ENCODE results near the gene SLC7A7.
"Not testable (repeated sequence)": the region's sequence is repeated elsewhere in the genome, so short reads cannot be mapped to it uniquely, and the experiment has no call there.

SLC7A7 gene

GRCh38 chr14:22737052-22737451, 78.2 kb downstream of the SLC7A7 start:
- H3K79me2 ChIP-seq (ENCODE audit: insufficient read depth, low read length): no peaks in the 10 kb centered on the region
- H3K9me2 ChIP-seq (replicated peaks; ENCODE audit: low read depth, low read length): no peaks in the 10 kb centered on the region
- no peaks in the 10 kb centered on the region for H3K27me3 ChIP-seq (ENCODE audit: insufficient read depth, low read length, poor library complexity, severe bottlenecking)
- no peak overlapping the region for H3K9ac ChIP-seq (ENCODE audit: low read depth, low read length, poor library complexity, severe bottlenecking)
- no peaks in the 10 kb centered on the region for H3K36me3 ChIP-seq (ENCODE audit: insufficient read depth, low read length)
- no peak overlapping the region for H3K4me2 ChIP-seq (ENCODE audit: low read depth, low read length, poor library complexity, severe bottlenecking)
- H3K4me3 ChIP-seq (ENCODE audit: low read length, poor library complexity, severe bottlenecking): no peak overlapping the region
- H3K4me1 ChIP-seq (ENCODE audit: insufficient read depth, low read length, poor library complexity, severe bottlenecking): no peaks in the 10 kb centered on the region
- H3K9me3 ChIP-seq (ENCODE audit: insufficient read depth, low read depth, low read length): no peaks in the 10 kb centered on the region
- TF ChIP-seq EZH2phosphoT487 (IDR thresholded peaks at IDR 0.05; ENCODE audit: borderline replicate concordance) (no peak), CTCF (conservative IDR thresholded peaks at IDR 0.05; ENCODE audit: low read length) (no peak)
- no peaks in the 10 kb centered on the region for H4K20me1 ChIP-seq (ENCODE audit: insufficient read depth, low read length, poor library complexity, severe bottlenecking)
- no peak overlapping the region for H2AFZ ChIP-seq (ENCODE audit: low read length)
- H3F3A ChIP-seq (ENCODE audit: low read depth): no peaks in the 10 kb centered on the region

- not testable (repeated sequence) for H3K9me2 ChIP-seq (replicated peaks; ENCODE audit: low read depth, low read length)
These were observed 78.9 kb downstream of the SLC7A7 start for GRCh38 chr14:22736384-22736783.

GRCh38 chr14:22735096-22735495, 80.1 kb downstream of the SLC7A7 start:
- TF ChIP-seq EZH2phosphoT487 (IDR thresholded peaks at IDR 0.05; ENCODE audit: borderline replicate concordance) (no peak), CTCF (conservative IDR thresholded peaks at IDR 0.05; ENCODE audit: low read length) (no peak)
- Histone ChIP-seq H3K9ac (ENCODE audit: low read depth, low read length, poor library complexity, severe bottlenecking) (no peak overlapping the region), H3F3A (ENCODE audit: low read depth) (no peaks in the 10 kb centered on the region), H3K9me2 (replicated peaks; ENCODE audit: low read depth, low read length) (no peaks in the 10 kb centered on the region), H3K4me1 (ENCODE audit: insufficient read depth, low read length, poor library complexity, severe bottlenecking) (no peaks in the 10 kb centered on the region), H3K36me3 (ENCODE audit: insufficient read depth, low read length) (no peaks in the 10 kb centered on the region), H3K79me2 (ENCODE audit: insufficient read depth, low read length) (no peaks in the 10 kb centered on the region), H4K20me1 (ENCODE audit: insufficient read depth, low read length, poor library complexity, severe bottlenecking) (no peaks in the 10 kb centered on the region), H3K4me3 (ENCODE audit: low read length, poor library complexity, severe bottlenecking) (no peak overlapping the region), H3K4me2 (ENCODE audit: low read depth, low read length, poor library complexity, severe bottlenecking) (no peak overlapping the region), H2AFZ (ENCODE audit: low read length) (no peak overlapping the region), H3K9me3 (ENCODE audit: insufficient read depth, low read depth, low read length) (no peaks in the 10 kb centered on the region), H3K27me3 (ENCODE audit: insufficient read depth, low read length, poor library complexity, severe bottlenecking) (no peaks in the 10 kb centered on the region)

More at GRCh38 chr14:22736384-22736783, 78.9 kb downstream of the SLC7A7 start:
- H3K79me2 ChIP-seq (ENCODE audit: insufficient read depth, low read length); H3K4me3 ChIP-seq (ENCODE audit: low read length, poor library complexity, severe bottlenecking); H3K36me3 ChIP-seq (ENCODE audit: insufficient read depth, low read length); H3K9me3 ChIP-seq (ENCODE audit: insufficient read depth, low read depth, low read length); H3K27me3 ChIP-seq (ENCODE audit: insufficient read depth, low read length, poor library complexity, severe bottlenecking); H3F3A ChIP-seq (ENCODE audit: low read depth); H3K4me1 ChIP-seq (ENCODE audit: insufficient read depth, low read length, poor library complexity, severe bottlenecking); H3K9ac ChIP-seq (ENCODE audit: low read depth, low read length, poor library complexity, severe bottlenecking); H2AFZ ChIP-seq (ENCODE audit: low read length); H3K4me2 ChIP-seq (ENCODE audit: low read depth, low read length, poor library complexity, severe bottlenecking); H4K20me1 ChIP-seq (ENCODE audit: insufficient read depth, low read length, poor library complexity, severe bottlenecking): not testable (repeated sequence)

GRCh38 chr14:22733829-22734228, 81.4 kb downstream of the SLC7A7 start:
- H3K4me2 ChIP-seq (ENCODE audit: low read depth, low read length, poor library complexity, severe bottlenecking): no peak overlapping the region
- TF ChIP-seq EZH2phosphoT487 (IDR thresholded peaks at IDR 0.05; ENCODE audit: borderline replicate concordance) (no peak), CTCF (conservative IDR thresholded peaks at IDR 0.05; ENCODE audit: low read length) (no peak)

GRCh38 chr14:22732062-22732461, 83.2 kb downstream of the SLC7A7 start:
- H2AFZ ChIP-seq (ENCODE audit: low read length); H3K27me3 ChIP-seq (ENCODE audit: insufficient read depth, low read length, poor library complexity, severe bottlenecking); H3K4me3 ChIP-seq (ENCODE audit: low read length, poor library complexity, severe bottlenecking); H3K4me2 ChIP-seq (ENCODE audit: low read depth, low read length, poor library complexity, severe bottlenecking); H3K9ac ChIP-seq (ENCODE audit: low read depth, low read length, poor library complexity, severe bottlenecking); H3K79me2 ChIP-seq (ENCODE audit: insufficient read depth, low read length); H3F3A ChIP-seq (ENCODE audit: low read depth); H3K36me3 ChIP-seq (ENCODE audit: insufficient read depth, low read length); H3K9me3 ChIP-seq (ENCODE audit: insufficient read depth, low read depth, low read length); H3K9me2 ChIP-seq (replicated peaks; ENCODE audit: low read depth, low read length); H4K20me1 ChIP-seq (ENCODE audit: insufficient read depth, low read length, poor library complexity, severe bottlenecking); H3K4me1 ChIP-seq (ENCODE audit: insufficient read depth, low read length, poor library complexity, severe bottlenecking): not testable (repeated sequence)

More at GRCh38 chr14:22733829-22734228, 81.4 kb downstream of the SLC7A7 start:
- Histone ChIP-seq H3K9me3 (ENCODE audit: insufficient read depth, low read depth, low read length) (no peaks in the 10 kb centered on the region), H3K27me3 (ENCODE audit: insufficient read depth, low read length, poor library complexity, severe bottlenecking) (no peaks in the 10 kb centered on the region), H3K9me2 (replicated peaks; ENCODE audit: low read depth, low read length) (no peaks in the 10 kb centered on the region), H4K20me1 (ENCODE audit: insufficient read depth, low read length, poor library complexity, severe bottlenecking) (no peaks in the 10 kb centered on the region), H3K9ac (ENCODE audit: low read depth, low read length, poor library complexity, severe bottlenecking) (no peak overlapping the region), H3K4me3 (ENCODE audit: low read length, poor library complexity, severe bottlenecking) (no peak overlapping the region), H2AFZ (ENCODE audit: low read length) (no peak overlapping the region), H3K4me1 (ENCODE audit: insufficient read depth, low read length, poor library complexity, severe bottlenecking) (no peaks in the 10 kb centered on the region), H3K36me3 (ENCODE audit: insufficient read depth, low read length) (no peaks in the 10 kb centered on the region), H3F3A (ENCODE audit: low read depth) (no peaks in the 10 kb centered on the region), H3K79me2 (ENCODE audit: insufficient read depth, low read length) (no peaks in the 10 kb centered on the region)

Data from Loucy (cell line).